H1 (cell line): ENCODE results near the gene ANKRD2. TPM values are rescaled to one million over a fixed set of nuclear protein-coding genes. Genes with fewer than 3 reads are reported as not detected.

Experiments
- CTCF ChIA-PET: fragments of 300-600 bp; sonication (Branson Sonifier 250); formaldehyde crosslinking; loops from one replicate; lab custom pipeline; 2021; ENCODE audit not compliant: partially characterized antibody; lab: Charles Lee
- POLR2A ChIA-PET: fragments of 300-600 bp; sonication (Branson Sonifier 250); formaldehyde crosslinking; loops from one replicate; lab custom pipeline; 2021; ENCODE audit warnings: inconsistent platforms; ENCODE audit not compliant: partially characterized antibody; lab: Charles Lee
- DNase-seq, 2 experiments: peaks; one replicate each; pipeline versions ENCODE4 v3.0.0 to v3.0.0-alpha.2; 2010 to 2022; ENCODE audit warnings: low spot score in 2 of 2, low read depth in 1 of 2, mixed read lengths in 1 of 2
- FAIRE-seq: peaks from 2 replicates; lab custom pipeline; 2011; peaks lifted over from hg19 to GRCh38; lab: Jason Lieb, UNC
- H2AFZ ChIP-seq: 2 replicates; pipeline ENCODE4 v1.8.1; 2012; ENCODE audit warnings: low read length, inconsistent platforms
- H2AK5ac ChIP-seq: 2 replicates; pipeline ENCODE4 v1.6.1; 2013; ENCODE audit warnings: low read depth, low read length
- H2BK120ac ChIP-seq: replicated peaks from 2 replicates; pipeline ENCODE3; 2013; ENCODE audit warnings: low read depth, low read length, inconsistent platforms
- H2BK12ac ChIP-seq: 2 replicates; pipeline ENCODE4 v1.6.1; 2013; ENCODE audit warnings: low read depth, low read length
- H2BK15ac ChIP-seq: 2 replicates; pipeline ENCODE4 v1.6.1; 2013; ENCODE audit warnings: low read length
- H2BK20ac ChIP-seq: 2 replicates; pipeline ENCODE4 v1.6.1; 2013; ENCODE audit warnings: low read length
- H2BK5ac ChIP-seq: 2 replicates; pipeline ENCODE4 v1.6.1; 2013; ENCODE audit warnings: low read depth, low read length
- H3K14ac ChIP-seq: 2 replicates; pipeline ENCODE4 v1.6.1; 2013; ENCODE audit warnings: inconsistent platforms; ENCODE audit not compliant: insufficient read length
- H3K18ac ChIP-seq: 2 replicates; pipeline ENCODE4 v1.6.1; 2013; ENCODE audit warnings: low read length; ENCODE audit errors: extremely low read depth
- H3K23ac ChIP-seq: 2 replicates; pipeline ENCODE4 v1.6.1; 2013; ENCODE audit warnings: inconsistent platforms; ENCODE audit not compliant: insufficient read length
- H3K23me2 ChIP-seq: 2 replicates; pipeline ENCODE4 v1.6.1; 2013; ENCODE audit warnings: low read depth, low read length
- H3K27ac ChIP-seq: 2 replicates; pipeline ENCODE4 v1.6.1; 2011; ENCODE audit warnings: low read depth, low read length, inconsistent platforms
- H3K27me3 ChIP-seq, 4 experiments: replicated peaks in 1 of 4; 1 replicate in 1 of 4; 2 replicates in 3 of 4; pipeline versions ENCODE4 v1.6.1 to v1.8.1; 2011 to 2013; ENCODE audit warnings: low read length in 3 of 4, mild to moderate bottlenecking in 3 of 4, inconsistent platforms in 2 of 4, mixed read lengths in 2 of 4, moderate library complexity in 1 of 4; ENCODE audit not compliant: control insufficient read depth in 3 of 4, insufficient read depth in 3 of 4; ENCODE audit errors: extremely low read depth in 1 of 4
- H3K36me3 ChIP-seq, 4 experiments: 2 replicates each; pipeline versions ENCODE4 v1.6.1 to v1.8.1; 2011 to 2013; ENCODE audit warnings: mild to moderate bottlenecking in 4 of 4, low read length in 3 of 4, moderate library complexity in 2 of 4, control low read depth in 1 of 4, inconsistent platforms in 1 of 4; ENCODE audit not compliant: insufficient read depth in 4 of 4, control insufficient read depth in 2 of 4
- H3K4ac ChIP-seq: replicated peaks from 2 replicates; pipeline ENCODE3; 2013; ENCODE audit warnings: low read length, low read depth, mixed read lengths, inconsistent platforms; ENCODE audit not compliant: insufficient read length
- H3K4me1 ChIP-seq, 4 experiments: replicated peaks in 1 of 4; 1 replicate in 1 of 4; 2 replicates in 3 of 4; pipeline versions ENCODE4 v1.6.1 to v1.8.1; 2011 to 2013; ENCODE audit warnings: low read length in 3 of 4, inconsistent platforms in 2 of 4, mixed read lengths in 1 of 4; ENCODE audit not compliant: insufficient read depth in 4 of 4, control insufficient read depth in 3 of 4
- H3K4me2 ChIP-seq, 2 experiments: 2 replicates each; pipeline versions ENCODE4 v1.6.1 to v1.8.1; 2011 to 2013; ENCODE audit warnings: low read depth in 2 of 2, low read length in 2 of 2, control low read depth in 1 of 2, inconsistent platforms in 1 of 2, mild to moderate bottlenecking in 1 of 2; ENCODE audit not compliant: insufficient read depth in 1 of 2
- H3K4me3 ChIP-seq, 4 experiments: fragments of 200-600, 300-600 bp in 1 of 4; sonication (generic), shearing (Covaris generic), sonication (Bioruptor Twin) in 1 of 4; 2 replicates each; pipeline versions ENCODE4 v1.5.1 to v1.8.1; 2011 to 2016; ENCODE audit warnings: low read length in 4 of 4, low read depth in 3 of 4, control low read depth in 2 of 4, inconsistent platforms in 2 of 4, mild to moderate bottlenecking in 2 of 4, mixed read lengths in 1 of 4, moderate library complexity in 1 of 4; ENCODE audit not compliant: insufficient read depth in 2 of 4; ENCODE audit errors: extremely low read depth in 1 of 4
- H3K56ac ChIP-seq: replicated peaks from 2 replicates; pipeline ENCODE3; 2013; ENCODE audit warnings: low read depth, mild to moderate bottlenecking, mixed read lengths, low read length, inconsistent platforms; ENCODE audit not compliant: insufficient read length
- H3K79me1 ChIP-seq: 2 replicates; pipeline ENCODE4 v1.6.1; 2013; ENCODE audit warnings: low read depth, low read length, control low read depth
- H3K79me2 ChIP-seq, 2 experiments: 2 replicates each; pipeline versions ENCODE4 v1.6.1 to v1.8.1; 2012 to 2013; ENCODE audit warnings: low read length in 2 of 2, mild to moderate bottlenecking in 2 of 2, inconsistent platforms in 1 of 2; ENCODE audit not compliant: insufficient read depth in 2 of 2, control insufficient read depth in 1 of 2
- H3K9ac ChIP-seq, 4 experiments: replicated peaks in 1 of 4; 1 replicate in 1 of 4; 2 replicates in 3 of 4; pipeline versions ENCODE4 v1.6.1 to v1.8.1; 2011 to 2013; ENCODE audit warnings: low read depth in 3 of 4, low read length in 3 of 4, control low read depth in 2 of 4, mild to moderate bottlenecking in 2 of 4, moderate library complexity in 2 of 4, inconsistent platforms in 1 of 4; ENCODE audit errors: extremely low read depth in 1 of 4
- H3K9me3 ChIP-seq, 2 experiments: 2 replicates each; pipeline versions ENCODE4 v1.6.1 to v1.8.1; 2012 to 2013; ENCODE audit warnings: mild to moderate bottlenecking in 2 of 2, moderate library complexity in 2 of 2, control low read depth in 1 of 2, inconsistent platforms in 1 of 2, low read depth in 1 of 2, low read length in 1 of 2, mixed read lengths in 1 of 2; ENCODE audit not compliant: insufficient read depth in 2 of 2
- H4K20me1 ChIP-seq, 2 experiments: replicated peaks in 1 of 2; 2 replicates each; pipeline versions ENCODE3 to v1.8.1; 2011 to 2013; ENCODE audit warnings: inconsistent platforms in 2 of 2, low read length in 2 of 2, mild to moderate bottlenecking in 1 of 2; ENCODE audit not compliant: insufficient read depth in 2 of 2, control insufficient read depth in 1 of 2
- H4K5ac ChIP-seq: 2 replicates; pipeline ENCODE4 v1.6.1; 2013; ENCODE audit warnings: low read length, low read depth, mixed read lengths, inconsistent platforms; ENCODE audit not compliant: insufficient read length
- H4K8ac ChIP-seq: 2 replicates; pipeline ENCODE4 v1.8.0; 2013; ENCODE audit warnings: mild to moderate bottlenecking, moderate library complexity, low read length, inconsistent platforms; ENCODE audit not compliant: insufficient read depth; ENCODE audit errors: extremely low read depth
- H4K91ac ChIP-seq: replicated peaks from 2 replicates; pipeline ENCODE3; 2013; ENCODE audit warnings: low read length, mixed read lengths, inconsistent platforms; ENCODE audit not compliant: insufficient read length
- RAD21 ChIP-seq, 2 experiments: IDR thresholded peaks in 1 of 2; conservative IDR thresholded peaks in 1 of 2; 2 replicates each; pipeline ENCODE4 v1.6.1; 2011; ENCODE audit warnings: low read depth in 2 of 2, low read length in 2 of 2, improper control_type of control experiment in 1 of 2, inconsistent platforms in 1 of 2, mild to moderate bottlenecking in 1 of 2, moderate library complexity in 1 of 2
- SAP30 ChIP-seq: fragments of 300-600 bp; sonication (generic); IDR thresholded peaks from 2 replicates; pipeline ENCODE4 v1.7.1; 2012; ENCODE audit warnings: low read length, moderate library complexity, mild to moderate bottlenecking, inconsistent platforms; ENCODE audit not compliant: insufficient read depth, insufficient replicate concordance
- WGBS, 2 experiments: shearing (Covaris generic) in 1 of 2; methylation state at CpG; one replicate each; pipeline versions ENCODE4 v1.1.6 to v1.1.7; 2013 to 2015; ENCODE audit warnings: low lambda C conversion rate in 2 of 2, mixed read lengths in 2 of 2, inconsistent platforms in 1 of 2, low coverage in 1 of 2, missing lambda C conversion rate in 1 of 2; ENCODE audit not compliant: insufficient replicate concordance in 2 of 2, insufficient coverage in 1 of 2, insufficient read length in 1 of 2; ENCODE audit errors: extremely low coverage in 1 of 2, missing lambda C conversion rate in 1 of 2; 5-methylcytosine and 5-hydroxymethylcytosine counted together
- polyA plus RNA-seq, 7 experiments: library from polyadenylated mRNA; depleted of rRNA in 3 of 7; stranded (reverse) in 5 of 7; unstranded in 2 of 7; fragments of >200 nt in 5 of 7; fragments of 200-250 nt in 2 of 7; gene quantifications; 1 replicate in 5 of 7; 2 replicates in 1 of 7; 4 replicates in 1 of 7; pipeline versions ENCODE4 v1.2.1 to v1.2.3, GENCODE V29; 2011 to 2013; ENCODE audit warnings: missing spikeins in 2 of 7, mixed read lengths in 2 of 7
- total RNA-seq: library from RNA; stranded (reverse); fragmentation: NEBNext Ultra II Directional; extraction: Animal tissue kit (Norgen Biotek cat#: 25700); gene quantifications from 2 replicates; pipeline ENCODE4 v1.2.1, GENCODE V29; 2021
- TF ChIP-seq, protein P1 (sequence below), 3 experiments: IDR thresholded peaks; 1 replicate in 2 of 3; 2 replicates in 1 of 3; pipeline versions ENCODE4 v1.5.1 to v1.6.1; 2011; ENCODE audit warnings: low read length in 3 of 3, mild to moderate bottlenecking in 3 of 3, inconsistent platforms in 2 of 3, low read depth in 1 of 3, moderate library complexity in 1 of 3; ENCODE audit not compliant: insufficient read depth in 1 of 3; ENCODE audit errors: control extremely low read depth in 1 of 3

The ANKRD2 gene
- total and polyA plus RNA-seq, 2 of the 8 experiments (the other 6 are each of a cell fraction or from before 2014, with no cell fraction given), result not detected

DNA sequence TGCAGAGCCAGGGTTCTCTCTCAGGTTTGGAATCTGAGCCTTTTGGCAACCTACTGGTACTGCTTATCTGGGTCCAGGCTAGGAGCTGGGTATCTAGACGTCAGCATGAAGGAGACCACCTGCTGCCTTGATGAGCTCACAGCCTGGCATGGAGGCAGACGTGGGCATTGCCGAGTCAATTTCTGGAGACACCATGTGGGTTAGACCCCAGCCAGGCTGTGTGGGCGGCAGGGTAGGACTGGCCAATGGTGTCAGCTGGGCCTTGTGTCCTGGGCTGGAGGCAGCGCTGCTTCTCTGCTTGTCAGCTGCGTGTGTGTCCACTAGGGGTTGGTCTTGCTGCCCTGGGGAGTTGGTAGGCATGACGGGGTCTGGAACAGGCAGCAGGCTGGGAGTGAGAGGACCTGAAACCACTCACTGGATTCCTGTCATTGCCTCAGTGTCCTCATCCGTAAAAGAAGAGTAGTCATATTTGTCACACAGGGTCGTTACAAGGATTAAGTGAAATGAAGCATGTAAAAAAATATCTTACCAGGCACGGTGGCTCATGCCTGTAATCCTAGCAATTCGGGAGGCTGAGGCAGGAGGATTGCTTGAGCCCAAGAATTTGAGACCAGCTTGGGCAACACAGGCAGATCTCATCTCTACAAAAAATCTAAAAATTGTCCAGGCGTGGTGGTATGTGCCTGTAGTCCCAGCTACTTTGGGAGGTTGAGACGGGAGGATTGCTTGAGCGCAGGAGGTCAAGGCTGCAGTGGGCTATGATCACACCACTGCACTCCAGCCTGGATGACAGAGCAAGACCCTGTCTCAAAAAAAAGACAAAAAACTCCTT lies 31.7 kb upstream of the ANKRD2 start:
- Histone ChIP-seq H3K4me3 (no peak overlapping the region), H3K23me2 (no peaks in the 10 kb centered on the region), H2AFZ (no peak overlapping the region), H3K79me1 (peaks cover 2% of the 10 kb centered on the region; the same call in 1 of the 2 replicates), H3K56ac (no peak overlapping the region), H3K4me2 (no peak overlapping the region), H3K23ac (no peak overlapping the region), H4K5ac (no peak overlapping the region), H3K79me2 (peaks cover 0 to 6% of the 10 kb centered on the region in 2 experiments; a peak in 1 of 4 replicates), H3K9me3 (no peaks in the 10 kb centered on the region)
- no peak for FAIRE-seq
- TF ChIP-seq RAD21 (IDR thresholded peaks at IDR 0.05 in 1 of 2, conservative IDR thresholded peaks at IDR 0.05 in 1 of 2; ENCODE audit: low read depth in 2 of 2, low read length in 2 of 2), result peak; percentile 23 to 45; a peak in 2 of 4 replicates
- TF ChIP-seq, protein P1, sequence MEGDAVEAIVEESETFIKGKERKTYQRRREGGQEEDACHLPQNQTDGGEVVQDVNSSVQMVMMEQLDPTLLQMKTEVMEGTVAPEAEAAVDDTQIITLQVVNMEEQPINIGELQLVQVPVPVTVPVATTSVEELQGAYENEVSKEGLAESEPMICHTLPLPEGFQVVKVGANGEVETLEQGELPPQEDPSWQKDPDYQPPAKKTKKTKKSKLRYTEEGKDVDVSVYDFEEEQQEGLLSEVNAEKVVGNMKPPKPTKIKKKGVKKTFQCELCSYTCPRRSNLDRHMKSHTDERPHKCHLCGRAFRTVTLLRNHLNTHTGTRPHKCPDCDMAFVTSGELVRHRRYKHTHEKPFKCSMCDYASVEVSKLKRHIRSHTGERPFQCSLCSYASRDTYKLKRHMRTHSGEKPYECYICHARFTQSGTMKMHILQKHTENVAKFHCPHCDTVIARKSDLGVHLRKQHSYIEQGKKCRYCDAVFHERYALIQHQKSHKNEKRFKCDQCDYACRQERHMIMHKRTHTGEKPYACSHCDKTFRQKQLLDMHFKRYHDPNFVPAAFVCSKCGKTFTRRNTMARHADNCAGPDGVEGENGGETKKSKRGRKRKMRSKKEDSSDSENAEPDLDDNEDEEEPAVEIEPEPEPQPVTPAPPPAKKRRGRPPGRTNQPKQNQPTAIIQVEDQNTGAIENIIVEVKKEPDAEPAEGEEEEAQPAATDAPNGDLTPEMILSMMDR (IDR thresholded peaks at IDR 0.05; ENCODE audit: control extremely low read depth in 1 of 3, insufficient read depth in 1 of 3, low read depth in 1 of 3, low read length in 3 of 3), result peak; percentile 53 to 67 (median 57)
- no peak for TF ChIP-seq SAP30
- TF ChIP-seq, all 59 proteins: peak for 2
- WGBS, 2 experiments, result 90% methylated on average over 14 of the region's 14 CpGs; no CpG with 5 or more reads in 1 of the 2 experiments
- no peak overlapping the region for H2AK5ac ChIP-seq
- no peaks in the 10 kb centered on the region for H3K36me3 ChIP-seq
- peak overlapping the region; percentile 88 for H3K4ac ChIP-seq
- H3K9ac ChIP-seq, result no peak overlapping the region
- no peaks in the 10 kb centered on the region for H4K20me1 ChIP-seq
- no peak overlapping the region for H3K27ac ChIP-seq
- ChIA-PET POLR2A (interaction anchor here (1.1 to 2.0 kb wide), 5 partner anchors 9 to 86 kb away, joined by 3 to 12 read pairs (median 4); no protein-coding TSS in a partner anchor), CTCF (interaction anchor here (0.8 to 14.7 kb wide), 15 partner anchors 12 to 161 kb away, joined by 3 to 388 read pairs (median 5); partner anchors contain the start of gene ANKRD2)
- no peak overlapping the region for H3K18ac ChIP-seq
- H3K27me3 ChIP-seq, result no peaks in the 10 kb centered on the region
- H4K91ac ChIP-seq, result no peak overlapping the region
- peaks cover 0 to 21% (median 8%) of the 10 kb centered on the region in 4 experiments; a peak in 6 of 7 replicates for H3K4me1 ChIP-seq
- no peak overlapping the region for H4K8ac ChIP-seq
- no peak overlapping the region for H2BK120ac ChIP-seq
- H2BK15ac ChIP-seq, result peak overlapping the region; percentile 89; the same call in 1 of the 2 replicates
- no peak overlapping the region; the same call in 1 of the 2 replicates for H2BK20ac ChIP-seq
- no peak for DNase-seq
- peak overlapping the region; percentile 6; the same call in 1 of the 2 replicates for H2BK5ac ChIP-seq
- no peak overlapping the region for H3K14ac ChIP-seq
- peak overlapping the region; percentile 82; the same call in 1 of the 2 replicates for H2BK12ac ChIP-seq
